ENCODE results near the gene SNX19. TPM values are rescaled to one million over a fixed set of nuclear protein-coding genes. Genes with fewer than 3 reads are reported as not detected.

The SNX19 gene
- total and polyA plus RNA-seq, 12 donors: 13.6 to 102 (median 65.3) TPM

DNA sequence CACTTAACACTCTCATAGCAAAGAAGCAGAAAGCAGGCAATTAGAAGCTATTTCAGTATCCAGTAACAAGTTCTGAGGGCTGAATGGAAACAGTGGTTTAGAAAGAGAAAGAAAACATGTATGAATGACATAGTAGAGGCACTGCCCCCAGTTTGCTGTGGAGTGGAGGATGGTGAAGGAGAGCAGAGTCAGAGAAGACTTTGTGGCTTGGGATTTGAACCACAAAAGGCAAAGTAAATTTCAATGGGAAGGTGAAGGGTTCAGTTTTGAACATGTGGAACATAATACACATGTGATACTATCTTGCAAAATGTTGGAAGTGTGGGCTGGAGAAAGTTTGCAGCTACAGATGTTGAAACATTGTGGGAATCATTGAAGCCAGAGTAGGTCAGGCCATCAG, 81.4 kb downstream of the SNX19 start:
- TF ChIP-seq CTCF (IDR thresholded peaks at IDR 0.05): no peak
- no peak for TF ChIP-seq POLR2A (IDR thresholded peaks at IDR 0.05)
- intact Hi-C loops (cut with DNase I): no loop called here
- no peaks in the 10 kb centered on the region for H3K4me1 ChIP-seq (replicated peaks in 1 of 2)

DNA sequence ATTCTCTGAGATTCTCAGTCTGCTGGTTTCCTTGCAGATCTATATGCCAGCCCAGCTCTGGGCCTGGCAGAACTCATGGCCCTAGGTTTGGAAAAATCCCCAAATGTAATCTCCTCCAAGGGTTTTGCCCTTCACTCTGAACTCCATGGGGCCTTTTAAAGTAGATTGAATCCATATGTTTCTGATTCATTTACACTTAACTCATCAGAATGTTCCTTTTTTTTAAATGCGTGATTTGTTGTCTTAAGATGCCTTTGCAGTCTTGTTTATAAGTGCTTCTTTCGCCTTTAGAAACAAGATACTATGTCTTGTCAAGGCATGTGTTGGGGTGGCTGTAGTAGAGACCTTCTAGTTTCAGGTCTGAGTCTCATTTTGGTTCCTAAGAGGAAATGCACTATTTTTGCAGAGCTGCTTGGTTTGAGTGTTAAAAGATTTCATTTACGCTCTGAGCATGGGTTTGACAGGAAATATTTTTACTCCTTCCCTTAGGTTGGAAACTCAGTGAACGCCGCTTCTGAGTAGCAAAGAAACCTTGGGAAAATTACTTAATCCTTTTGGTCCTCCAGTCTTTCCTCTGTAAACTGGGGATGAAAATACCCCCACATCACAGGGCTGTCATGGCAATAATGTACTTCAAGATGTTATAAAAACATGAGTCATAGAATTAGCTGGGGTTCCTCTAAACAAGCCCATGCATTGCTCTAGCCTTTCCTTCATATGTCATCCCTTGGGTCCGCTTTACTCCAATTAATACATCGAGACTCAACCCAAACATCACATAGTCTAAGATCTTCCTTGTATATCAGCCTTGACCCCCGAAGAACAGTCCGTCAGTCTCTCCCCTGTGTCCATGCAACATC, 83.5 kb downstream of the SNX19 start:
- no peaks in the 10 kb centered on the region for H3K36me3 ChIP-seq (replicated peaks in 1 of 2)
- H3K4me1 ChIP-seq (replicated peaks in 1 of 2): no peaks in the 10 kb centered on the region
- DNase-seq: no peak
- intact Hi-C loops (cut with DNase I): no loop called here
- H3K27ac ChIP-seq: no peak overlapping the region
- H3K27me3 ChIP-seq: no peaks in the 10 kb centered on the region
- peaks cover 0 to 8% (median 0%) of the 10 kb centered on the region in 3 donors for H3K9me3 ChIP-seq (replicated peaks in 1 of 3)
- TF ChIP-seq CTCF (IDR thresholded peaks at IDR 0.05) (no peak), POLR2A (IDR thresholded peaks at IDR 0.05) (no peak)
- 82 to 87% (median 84%) methylated on average over 9 of the region's 9 CpGs for WGBS, 4 donors
- no peak overlapping the region for H3K4me3 ChIP-seq

More for the DNA sequence above, 81.4 kb downstream of the SNX19 start:
- no peaks in the 10 kb centered on the region for H3K27me3 ChIP-seq
- no peak overlapping the region for H3K27ac ChIP-seq
- H3K4me3 ChIP-seq: no peak overlapping the region
- no peaks in the 10 kb centered on the region for H3K36me3 ChIP-seq (replicated peaks in 1 of 2)
- no peak for DNase-seq
- peaks cover 0 to 9% (median 0%) of the 10 kb centered on the region in 3 donors for H3K9me3 ChIP-seq (replicated peaks in 1 of 3)

GRCh38 chr11:130831976-130832375, 84.3 kb downstream of the SNX19 start:
- no peak overlapping the region for H3K27ac ChIP-seq
- DNase-seq: no peak

GRCh38 chr11:130831506-130831905, 84.8 kb downstream of the SNX19 start:
- H3K27ac ChIP-seq: no peak overlapping the region
- no peaks in the 10 kb centered on the region for H3K27me3 ChIP-seq
- H3K9me3 ChIP-seq (replicated peaks in 1 of 3): no peaks in the 10 kb centered on the region
- H3K4me1 ChIP-seq (replicated peaks in 1 of 2): no peaks in the 10 kb centered on the region
- H3K4me3 ChIP-seq: no peak overlapping the region
- no peak for TF ChIP-seq POLR2A (IDR thresholded peaks at IDR 0.05)
- no peak for TF ChIP-seq CTCF (IDR thresholded peaks at IDR 0.05)
- intact Hi-C loops (cut with DNase I): no loop called here
- no peak for DNase-seq
- H3K36me3 ChIP-seq (replicated peaks in 1 of 2): no peaks in the 10 kb centered on the region
- WGBS, 4 donors: 55 to 69% (median 61%) methylated on average over 7 of the region's 7 CpGs

More at GRCh38 chr11:130831976-130832375, 84.3 kb downstream of the SNX19 start:
- H3K36me3 ChIP-seq (replicated peaks in 1 of 2): no peaks in the 10 kb centered on the region
- no peaks in the 10 kb centered on the region for H3K4me1 ChIP-seq (replicated peaks in 1 of 2)
- H3K27me3 ChIP-seq: no peaks in the 10 kb centered on the region
- TF ChIP-seq POLR2A (IDR thresholded peaks at IDR 0.05) (no peak), CTCF (IDR thresholded peaks at IDR 0.05) (no peak)
- no peak overlapping the region for H3K4me3 ChIP-seq
- intact Hi-C loops (cut with DNase I): no loop called here
- H3K9me3 ChIP-seq (replicated peaks in 1 of 3): no peaks in the 10 kb centered on the region
- 72 to 84% (median 72%) methylated on average over 8 to 9 of the region's 9 CpGs for WGBS, 4 donors

Measured in adrenal gland (tissue), 12 donors.